Gastrocnemius medialis (tissue), 4 donors: ENCODE results near the gene WNT3.

ENCODE experiments used
- POLR2A ChIP-seq, 2 donors: fragments of 450-650 bp; IDR thresholded peaks; one replicate each; pipeline ENCODE4 v1.6.1; 2017; ENCODE audit warnings: antibody characterized with exemption in 2 of 2, mild to moderate bottlenecking in 2 of 2, moderate library complexity in 2 of 2
- TF ChIP-seq, protein P1 (sequence below), 5 experiments: fragments of 450-650 bp in 3 of 5; fragments of 200-600 bp in 2 of 5; sonication (generic) in 2 of 5; IDR thresholded peaks in 4 of 5; conservative IDR thresholded peaks in 1 of 5; 1 replicate in 4 of 5; 2 replicates in 1 of 5; pipeline ENCODE4 v1.5.1; 2016 to 2019; ENCODE audit warnings: antibody characterized with exemption in 5 of 5, mild to moderate bottlenecking in 3 of 5, moderate library complexity in 3 of 5

DNA sequence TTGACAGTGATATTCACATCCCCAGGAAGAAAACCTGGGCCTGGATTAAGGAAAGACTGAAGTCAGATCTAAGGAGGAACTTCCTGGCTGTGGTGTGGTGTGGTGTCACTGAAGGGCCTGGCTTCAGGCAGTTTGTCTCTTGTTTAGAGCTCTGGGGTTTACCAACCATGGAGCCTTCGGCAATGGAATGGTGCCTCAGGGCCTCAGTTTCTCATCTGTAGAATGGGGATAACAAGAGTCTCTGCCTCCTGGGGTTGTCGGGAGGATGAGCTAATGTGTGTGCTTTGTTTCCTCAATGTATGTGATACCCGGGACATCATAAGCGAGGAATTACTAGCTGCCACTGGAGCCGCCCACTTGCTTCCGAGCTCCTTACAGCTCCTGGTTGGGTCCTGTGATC is 12.7 kb downstream of the WNT3 start:
- TF ChIP-seq, protein P1, sequence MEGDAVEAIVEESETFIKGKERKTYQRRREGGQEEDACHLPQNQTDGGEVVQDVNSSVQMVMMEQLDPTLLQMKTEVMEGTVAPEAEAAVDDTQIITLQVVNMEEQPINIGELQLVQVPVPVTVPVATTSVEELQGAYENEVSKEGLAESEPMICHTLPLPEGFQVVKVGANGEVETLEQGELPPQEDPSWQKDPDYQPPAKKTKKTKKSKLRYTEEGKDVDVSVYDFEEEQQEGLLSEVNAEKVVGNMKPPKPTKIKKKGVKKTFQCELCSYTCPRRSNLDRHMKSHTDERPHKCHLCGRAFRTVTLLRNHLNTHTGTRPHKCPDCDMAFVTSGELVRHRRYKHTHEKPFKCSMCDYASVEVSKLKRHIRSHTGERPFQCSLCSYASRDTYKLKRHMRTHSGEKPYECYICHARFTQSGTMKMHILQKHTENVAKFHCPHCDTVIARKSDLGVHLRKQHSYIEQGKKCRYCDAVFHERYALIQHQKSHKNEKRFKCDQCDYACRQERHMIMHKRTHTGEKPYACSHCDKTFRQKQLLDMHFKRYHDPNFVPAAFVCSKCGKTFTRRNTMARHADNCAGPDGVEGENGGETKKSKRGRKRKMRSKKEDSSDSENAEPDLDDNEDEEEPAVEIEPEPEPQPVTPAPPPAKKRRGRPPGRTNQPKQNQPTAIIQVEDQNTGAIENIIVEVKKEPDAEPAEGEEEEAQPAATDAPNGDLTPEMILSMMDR (IDR thresholded peaks at IDR 0.05 in 4 of 5, conservative IDR thresholded peaks at IDR 0.05 in 1 of 5), result no peak
- TF ChIP-seq POLR2A (IDR thresholded peaks at IDR 0.05), result no peak
